Measurements from ENCODE around the gene KANSL1L. TPM values are rescaled to one million over a fixed set of nuclear protein-coding genes. Genes with fewer than 3 reads are reported as not detected.

Gene KANSL1L
- total and polyA plus RNA-seq, 9 of the 15 experiments (the other 6 are each of a cell fraction or from before 2014, with no cell fraction given) = 1.3 to 6.7 (median 2.4) TPM

GRCh38 chr2:210199854-210200253, 28.6 kb upstream of the KANSL1L start (continued):
- TF ChIP-seq PRDM10 (IDR thresholded peaks at IDR 0.05; ENCODE audit: partially characterized antibody) (no peak), GTF2E2 (tag; IDR thresholded peaks at IDR 0.05) (no peak), HOXB6 (CRISPR knock-in tag; IDR thresholded peaks at IDR 0.05; ENCODE audit: borderline replicate concordance) (no peak), PYGO2 (tag; IDR thresholded peaks at IDR 0.05) (no peak), HIVEP1 (CRISPR knock-in tag; IDR thresholded peaks at IDR 0.05) (no peak), HMBOX1 (IDR thresholded peaks at IDR 0.05) (no peak), ZNF551 (CRISPR knock-in tag; IDR thresholded peaks at IDR 0.05) (no peak), SUPT5H (IDR thresholded peaks at IDR 0.05) (no peak), BRD9 (IDR thresholded peaks at IDR 0.05; ENCODE audit: low read depth, partially characterized antibody) (no peak), PKNOX1 (IDR thresholded peaks at IDR 0.05) (no peak)

Data from K562 (cell line).